Measurements from ENCODE around the gene FADS2. TPM values are rescaled to one million over a fixed set of nuclear protein-coding genes. Genes with fewer than 3 reads are reported as not detected.

The FADS2 gene
- total and polyA plus RNA-seq, 2 experiments from 2014 or later: 124 to 392 TPM

- no peaks in the 10 kb centered on the region for H3K9me3 Mint-ChIP-seq
- Histone ChIP-seq H3K4me3 (no peak overlapping the region), H3F3A (replicated peaks; ENCODE audit: low read depth) (0 out of 2 replicates have a peak, but pooled peaks cover 5% of the 10 kb centered on the region), H3K79me2 (replicated peaks; ENCODE audit: insufficient read depth) (peaks cover 13% of the 10 kb centered on the region), H3K27me3 (ENCODE audit: insufficient read depth) (no peaks in the 10 kb centered on the region), H3K9me2 (ENCODE audit: insufficient read depth) (no peaks in the 10 kb centered on the region), H3K4me1 (ENCODE audit: insufficient read depth) (peaks cover 4% of the 10 kb centered on the region; the same call in 1 of the 2 replicates), H4K20me1 (replicated peaks; ENCODE audit: insufficient read depth) (no peaks in the 10 kb centered on the region; the same call in 1 of the 2 replicates), H2AFZ (no peak overlapping the region), H3K4me2 (no peak overlapping the region), H3K36me3 (ENCODE audit: insufficient read depth) (no peaks in the 10 kb centered on the region), H3K27ac (ENCODE audit: low read depth) (no peak overlapping the region)
- H3K4me3 Mint-ChIP-seq: no peak overlapping the region
- DNase-seq (ENCODE audit: low spot score): no peak
- no peak for ATAC-seq
- H3K36me3 Mint-ChIP-seq (ENCODE audit: low read depth): peaks cover 4% of the 10 kb centered on the region; the same call in 2 of the 3 replicates
- peaks cover 14% of the 10 kb centered on the region for H3K4me1 Mint-ChIP-seq
- peaks cover 3% of the 10 kb centered on the region for H3K27me3 Mint-ChIP-seq (ENCODE audit: insufficient read depth, low read depth, poor library complexity)
- no peak for TF ChIP-seq STAT1 (IDR thresholded peaks at IDR 0.05; ENCODE audit: unreplicated experiment)
- TF ChIP-seq EZH2 (IDR thresholded peaks at IDR 0.05; ENCODE audit: low read depth, unreplicated experiment): no peak
- TF ChIP-seq, protein P1, sequence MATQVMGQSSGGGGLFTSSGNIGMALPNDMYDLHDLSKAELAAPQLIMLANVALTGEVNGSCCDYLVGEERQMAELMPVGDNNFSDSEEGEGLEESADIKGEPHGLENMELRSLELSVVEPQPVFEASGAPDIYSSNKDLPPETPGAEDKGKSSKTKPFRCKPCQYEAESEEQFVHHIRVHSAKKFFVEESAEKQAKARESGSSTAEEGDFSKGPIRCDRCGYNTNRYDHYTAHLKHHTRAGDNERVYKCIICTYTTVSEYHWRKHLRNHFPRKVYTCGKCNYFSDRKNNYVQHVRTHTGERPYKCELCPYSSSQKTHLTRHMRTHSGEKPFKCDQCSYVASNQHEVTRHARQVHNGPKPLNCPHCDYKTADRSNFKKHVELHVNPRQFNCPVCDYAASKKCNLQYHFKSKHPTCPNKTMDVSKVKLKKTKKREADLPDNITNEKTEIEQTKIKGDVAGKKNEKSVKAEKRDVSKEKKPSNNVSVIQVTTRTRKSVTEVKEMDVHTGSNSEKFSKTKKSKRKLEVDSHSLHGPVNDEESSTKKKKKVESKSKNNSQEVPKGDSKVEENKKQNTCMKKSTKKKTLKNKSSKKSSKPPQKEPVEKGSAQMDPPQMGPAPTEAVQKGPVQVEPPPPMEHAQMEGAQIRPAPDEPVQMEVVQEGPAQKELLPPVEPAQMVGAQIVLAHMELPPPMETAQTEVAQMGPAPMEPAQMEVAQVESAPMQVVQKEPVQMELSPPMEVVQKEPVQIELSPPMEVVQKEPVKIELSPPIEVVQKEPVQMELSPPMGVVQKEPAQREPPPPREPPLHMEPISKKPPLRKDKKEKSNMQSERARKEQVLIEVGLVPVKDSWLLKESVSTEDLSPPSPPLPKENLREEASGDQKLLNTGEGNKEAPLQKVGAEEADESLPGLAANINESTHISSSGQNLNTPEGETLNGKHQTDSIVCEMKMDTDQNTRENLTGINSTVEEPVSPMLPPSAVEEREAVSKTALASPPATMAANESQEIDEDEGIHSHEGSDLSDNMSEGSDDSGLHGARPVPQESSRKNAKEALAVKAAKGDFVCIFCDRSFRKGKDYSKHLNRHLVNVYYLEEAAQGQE (IDR thresholded peaks at IDR 0.05; ENCODE audit: unreplicated experiment): no peak
- TF ChIP-seq EZH2phosphoT487 (IDR thresholded peaks at IDR 0.05; ENCODE audit: unreplicated experiment): no peak
- TF ChIP-seq CTCF (conservative IDR thresholded peaks at IDR 0.05; ENCODE audit: low read depth in 2 of 2): no peak
- no peak for TF ChIP-seq CREB1 (CRISPR knock-in tag; IDR thresholded peaks at IDR 0.05; ENCODE audit: low read depth)
- no peak for TF ChIP-seq ZNF114 (CRISPR knock-in tag; IDR thresholded peaks at IDR 0.05)
- TF ChIP-seq, protein P2, sequence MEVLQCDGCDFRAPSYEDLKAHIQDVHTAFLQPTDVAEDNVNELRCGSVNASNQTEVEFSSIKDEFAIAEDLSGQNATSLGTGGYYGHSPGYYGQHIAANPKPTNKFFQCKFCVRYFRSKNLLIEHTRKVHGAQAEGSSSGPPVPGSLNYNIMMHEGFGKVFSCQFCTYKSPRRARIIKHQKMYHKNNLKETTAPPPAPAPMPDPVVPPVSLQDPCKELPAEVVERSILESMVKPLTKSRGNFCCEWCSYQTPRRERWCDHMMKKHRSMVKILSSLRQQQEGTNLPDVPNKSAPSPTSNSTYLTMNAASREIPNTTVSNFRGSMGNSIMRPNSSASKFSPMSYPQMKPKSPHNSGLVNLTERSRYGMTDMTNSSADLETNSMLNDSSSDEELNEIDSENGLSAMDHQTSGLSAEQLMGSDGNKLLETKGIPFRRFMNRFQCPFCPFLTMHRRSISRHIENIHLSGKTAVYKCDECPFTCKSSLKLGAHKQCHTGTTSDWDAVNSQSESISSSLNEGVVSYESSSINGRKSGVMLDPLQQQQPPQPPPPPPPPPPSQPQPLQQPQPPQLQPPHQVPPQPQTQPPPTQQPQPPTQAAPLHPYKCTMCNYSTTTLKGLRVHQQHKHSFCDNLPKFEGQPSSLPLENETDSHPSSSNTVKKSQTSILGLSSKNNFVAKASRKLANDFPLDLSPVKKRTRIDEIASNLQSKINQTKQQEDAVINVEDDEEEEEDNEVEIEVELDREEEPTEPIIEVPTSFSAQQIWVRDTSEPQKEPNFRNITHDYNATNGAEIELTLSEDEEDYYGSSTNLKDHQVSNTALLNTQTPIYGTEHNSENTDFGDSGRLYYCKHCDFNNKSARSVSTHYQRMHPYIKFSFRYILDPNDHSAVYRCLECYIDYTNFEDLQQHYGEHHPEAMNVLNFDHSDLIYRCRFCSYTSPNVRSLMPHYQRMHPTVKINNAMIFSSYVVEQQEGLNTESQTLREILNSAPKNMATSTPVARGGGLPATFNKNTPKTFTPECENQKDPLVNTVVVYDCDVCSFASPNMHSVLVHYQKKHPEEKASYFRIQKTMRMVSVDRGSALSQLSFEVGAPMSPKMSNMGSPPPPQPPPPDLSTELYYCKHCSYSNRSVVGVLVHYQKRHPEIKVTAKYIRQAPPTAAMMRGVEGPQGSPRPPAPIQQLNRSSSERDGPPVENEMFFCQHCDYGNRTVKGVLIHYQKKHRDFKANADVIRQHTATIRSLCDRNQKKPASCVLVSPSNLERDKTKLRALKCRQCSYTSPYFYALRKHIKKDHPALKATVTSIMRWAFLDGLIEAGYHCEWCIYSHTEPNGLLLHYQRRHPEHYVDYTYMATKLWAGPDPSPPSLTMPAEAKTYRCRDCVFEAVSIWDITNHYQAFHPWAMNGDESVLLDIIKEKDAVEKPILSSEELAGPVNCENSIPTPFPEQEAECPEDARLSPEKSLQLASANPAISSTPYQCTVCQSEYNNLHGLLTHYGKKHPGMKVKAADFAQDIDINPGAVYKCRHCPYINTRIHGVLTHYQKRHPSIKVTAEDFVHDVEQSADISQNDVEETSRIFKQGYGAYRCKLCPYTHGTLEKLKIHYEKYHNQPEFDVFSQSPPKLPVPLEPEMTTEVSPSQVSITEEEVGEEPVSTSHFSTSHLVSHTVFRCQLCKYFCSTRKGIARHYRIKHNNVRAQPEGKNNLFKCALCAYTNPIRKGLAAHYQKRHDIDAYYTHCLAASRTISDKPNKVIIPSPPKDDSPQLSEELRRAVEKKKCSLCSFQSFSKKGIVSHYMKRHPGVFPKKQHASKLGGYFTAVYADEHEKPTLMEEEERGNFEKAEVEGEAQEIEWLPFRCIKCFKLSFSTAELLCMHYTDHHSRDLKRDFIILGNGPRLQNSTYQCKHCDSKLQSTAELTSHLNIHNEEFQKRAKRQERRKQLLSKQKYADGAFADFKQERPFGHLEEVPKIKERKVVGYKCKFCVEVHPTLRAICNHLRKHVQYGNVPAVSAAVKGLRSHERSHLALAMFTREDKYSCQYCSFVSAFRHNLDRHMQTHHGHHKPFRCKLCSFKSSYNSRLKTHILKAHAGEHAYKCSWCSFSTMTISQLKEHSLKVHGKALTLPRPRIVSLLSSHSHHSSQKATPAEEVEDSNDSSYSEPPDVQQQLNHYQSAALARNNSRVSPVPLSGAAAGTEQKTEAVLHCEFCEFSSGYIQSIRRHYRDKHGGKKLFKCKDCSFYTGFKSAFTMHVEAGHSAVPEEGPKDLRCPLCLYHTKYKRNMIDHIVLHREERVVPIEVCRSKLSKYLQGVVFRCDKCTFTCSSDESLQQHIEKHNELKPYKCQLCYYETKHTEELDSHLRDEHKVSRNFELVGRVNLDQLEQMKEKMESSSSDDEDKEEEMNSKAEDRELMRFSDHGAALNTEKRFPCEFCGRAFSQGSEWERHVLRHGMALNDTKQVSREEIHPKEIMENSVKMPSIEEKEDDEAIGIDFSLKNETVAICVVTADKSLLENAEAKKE (CRISPR knock-in tag; IDR thresholded peaks at IDR 0.05): no peak
- no peak for TF ChIP-seq ZNF331 (CRISPR knock-in tag; IDR thresholded peaks at IDR 0.05; ENCODE audit: low read depth)
- TF ChIP-seq ETS1 (IDR thresholded peaks at IDR 0.05): no peak
- TF ChIP-seq POLR2AphosphoS5 (IDR thresholded peaks at IDR 0.05; ENCODE audit: low read depth): no peak
- TF ChIP-seq NANOG (IDR thresholded peaks at IDR 0.05; ENCODE audit: borderline replicate concordance): no peak
- TF ChIP-seq JUNB (IDR thresholded peaks at IDR 0.05; ENCODE audit: unreplicated experiment): no peak
- no peak overlapping the region for H3K27ac Mint-ChIP-seq
Observed at GRCh38 chr11:61888590-61888989, 60.5 kb downstream of the FADS2 start.
